Measurements from ENCODE around the gene GNAS-AS1. TPM values are rescaled to one million over a fixed set of nuclear protein-coding genes. Genes with fewer than 3 reads are reported as not detected.

The GNAS-AS1 gene
- total RNA-seq, 2 experiments from 2014 or later, result 0.89 to 1.8 TPM

GRCh38 chr20:58891086-58891717 is 40.5 kb upstream of the GNAS-AS1 start:
- no peaks in the 10 kb centered on the region for H3K27me3 Mint-ChIP-seq
- peak overlapping the region; percentile 82 for H3K27ac Mint-ChIP-seq
- peaks cover 30% of the 10 kb centered on the region for H3K36me3 Mint-ChIP-seq
- no peaks in the 10 kb centered on the region for H3K9me3 Mint-ChIP-seq (ENCODE audit: low read depth)
- DNase-seq (peak; percentile 80), ATAC-seq (peak; percentile 31)
- H3K4me3 Mint-ChIP-seq, result peak overlapping the region; percentile 97
- peaks cover 53% of the 10 kb centered on the region for H3K4me1 Mint-ChIP-seq
- CTCF ChIA-PET, result no interaction called here

DNA sequence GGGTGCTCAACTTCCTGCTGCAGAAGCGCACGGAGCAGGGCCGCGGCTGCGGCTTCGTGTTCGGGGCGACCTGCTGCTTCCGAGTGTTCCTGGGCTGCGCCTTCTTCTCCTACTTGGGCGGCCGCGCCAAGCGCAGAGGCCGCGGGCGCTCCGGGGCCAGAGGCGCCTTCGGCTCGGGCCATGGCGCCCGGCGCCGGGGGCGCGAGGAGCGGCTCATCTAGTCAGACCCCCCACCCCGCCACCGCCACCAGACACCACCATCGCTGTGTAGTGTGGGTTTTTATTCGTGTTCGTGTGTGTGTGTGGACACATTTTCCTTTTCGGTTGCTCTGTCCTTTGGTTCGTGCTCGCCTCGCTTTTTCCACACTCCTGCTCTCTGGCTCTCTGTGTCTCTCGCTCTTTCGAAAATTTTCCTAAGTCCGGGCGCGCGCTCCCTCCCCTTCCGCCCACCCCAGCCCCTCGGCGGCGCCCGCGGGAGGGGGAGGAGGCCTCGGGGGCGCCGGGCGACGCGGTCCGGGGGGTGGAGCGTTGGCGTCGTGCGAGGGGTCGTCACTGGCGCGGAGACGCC is 39.9 kb upstream of the GNAS-AS1 start:
- CTCF ChIA-PET, result interaction anchor here (1.1 kb wide), 1 partner anchor 141 kb away, joined by 3 read pairs; the partner anchor contains the start of gene ATP5F1E
- Mint-ChIP-seq H3K4me1 (peaks cover 52% of the 10 kb centered on the region), H3K27me3 (no peaks in the 10 kb centered on the region), H3K9me3 (ENCODE audit: low read depth) (no peaks in the 10 kb centered on the region), H3K4me3 (peak overlapping the region; percentile 89), H3K36me3 (peaks cover 25% of the 10 kb centered on the region), H3K27ac (peak overlapping the region; percentile 98)
- ATAC-seq (peak; percentile 38), DNase-seq (peak; percentile 78)

DNA sequence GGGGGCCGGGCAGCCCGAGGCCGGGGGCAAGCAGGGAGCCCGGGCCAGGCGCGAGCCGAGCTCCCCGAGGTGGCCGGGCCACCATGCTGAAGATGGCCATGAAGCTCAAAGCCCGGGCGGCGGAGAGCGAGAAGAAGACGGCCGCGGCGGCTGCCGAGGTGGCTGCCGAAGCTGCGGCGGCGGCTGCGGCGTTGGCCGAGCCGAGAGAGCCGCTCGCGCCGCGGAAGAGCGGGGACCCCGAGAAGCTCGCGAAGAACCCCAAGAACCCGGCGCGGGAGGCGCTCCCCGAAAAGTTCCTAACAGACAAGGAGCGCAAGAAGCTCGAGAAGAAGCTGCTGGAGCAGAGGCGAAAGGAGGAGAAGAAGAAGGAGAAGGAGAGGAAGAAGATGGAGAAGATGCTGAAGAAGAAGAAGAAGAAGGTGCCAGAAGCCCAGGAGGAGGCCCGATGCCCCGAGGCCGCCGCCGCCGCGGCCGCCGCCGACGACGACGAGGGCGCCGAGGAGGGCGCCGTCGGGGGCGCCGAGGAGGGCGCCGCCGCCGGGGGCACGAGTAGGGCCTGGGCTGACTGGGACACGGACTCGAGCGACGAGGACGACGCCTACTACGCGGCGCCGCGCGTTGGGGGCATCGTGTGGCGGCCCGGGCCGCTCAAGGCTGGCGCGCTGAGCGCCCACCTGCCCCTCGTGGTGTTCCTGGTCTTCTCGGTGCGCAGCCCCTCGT is 39.3 kb upstream of the GNAS-AS1 start:
- H3K4me3 Mint-ChIP-seq, result peak overlapping the region; percentile 89
- no peak for ATAC-seq
- H3K4me1 Mint-ChIP-seq, result peaks cover 45% of the 10 kb centered on the region
- peak overlapping the region; percentile 98 for H3K27ac Mint-ChIP-seq
- no peak for DNase-seq
- CTCF ChIA-PET, result interaction anchor here (1.1 kb wide), 1 partner anchor 142 kb away, joined by 3 read pairs; the partner anchor contains the start of gene ATP5F1E
- no peaks in the 10 kb centered on the region for H3K9me3 Mint-ChIP-seq (ENCODE audit: low read depth)
- H3K36me3 Mint-ChIP-seq, result peaks cover 19% of the 10 kb centered on the region
- no peaks in the 10 kb centered on the region for H3K27me3 Mint-ChIP-seq

- Mint-ChIP-seq H3K27me3 (no peaks in the 10 kb centered on the region), H3K27ac (peak overlapping the region; percentile 90), H3K4me3 (peak overlapping the region; percentile 80), H3K36me3 (peaks cover 15% of the 10 kb centered on the region), H3K9me3 (ENCODE audit: low read depth) (no peaks in the 10 kb centered on the region), H3K4me1 (peaks cover 41% of the 10 kb centered on the region)
- no peak for DNase-seq
- no peak for ATAC-seq
- CTCF ChIA-PET, result interaction anchor here (1.1 kb wide), 1 partner anchor 142 kb away, joined by 3 read pairs; the partner anchor contains the start of gene ATP5F1E
Measured at GRCh38 chr20:58889334-58889760, 38.6 kb upstream of the GNAS-AS1 start.

DNA sequence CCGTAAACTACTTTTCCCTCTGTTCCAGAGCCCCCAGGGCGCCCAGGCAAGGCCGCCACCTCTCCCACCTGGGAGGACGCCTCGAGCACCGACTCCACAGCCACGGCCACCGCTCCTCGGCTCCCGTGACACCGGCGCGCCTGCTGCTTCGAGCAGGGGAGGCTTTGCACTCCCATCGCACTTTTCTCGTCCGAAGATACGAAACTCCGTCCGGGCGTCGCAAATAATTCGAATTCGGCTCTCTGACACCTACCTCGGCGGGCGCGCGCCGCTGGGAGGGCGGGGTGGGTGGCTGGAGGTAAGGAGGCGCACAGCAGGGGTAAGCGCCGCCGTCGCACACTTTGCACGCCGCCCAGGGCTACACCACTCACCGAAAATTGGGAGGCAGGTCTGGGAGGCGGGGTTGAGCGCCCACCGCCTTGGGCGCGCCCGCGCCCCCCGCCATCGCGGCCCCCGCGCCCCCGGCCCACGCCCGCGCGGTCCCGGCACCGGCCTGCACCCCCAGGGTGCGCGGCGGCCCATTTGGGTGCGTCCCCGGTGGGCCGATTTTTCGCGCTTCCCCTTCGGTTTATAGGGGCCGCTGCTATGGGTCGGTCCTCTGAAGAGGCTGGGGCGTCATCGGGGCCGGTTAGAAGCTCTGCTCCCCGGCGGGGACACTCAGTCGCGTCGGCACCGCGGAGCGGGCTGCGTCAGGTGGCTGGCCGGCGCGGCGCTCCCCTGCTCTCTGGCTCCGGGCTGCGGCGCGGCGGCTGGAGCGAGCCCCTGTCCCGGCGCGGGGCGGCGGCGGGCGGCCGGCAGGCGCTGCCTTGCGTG is 38.0 kb upstream of the GNAS-AS1 start:
- DNase-seq (peak; percentile 89), ATAC-seq (peak; percentile 59)
- H3K4me1 Mint-ChIP-seq, result peaks cover 36% of the 10 kb centered on the region
- peak overlapping the region; percentile 81 for H3K27ac Mint-ChIP-seq
- CTCF ChIA-PET, result no interaction called here
- no peaks in the 10 kb centered on the region for H3K27me3 Mint-ChIP-seq
- peaks cover 13% of the 10 kb centered on the region for H3K36me3 Mint-ChIP-seq
- H3K4me3 Mint-ChIP-seq, result peak overlapping the region; percentile 78
- no peaks in the 10 kb centered on the region for H3K9me3 Mint-ChIP-seq (ENCODE audit: low read depth)

DNA sequence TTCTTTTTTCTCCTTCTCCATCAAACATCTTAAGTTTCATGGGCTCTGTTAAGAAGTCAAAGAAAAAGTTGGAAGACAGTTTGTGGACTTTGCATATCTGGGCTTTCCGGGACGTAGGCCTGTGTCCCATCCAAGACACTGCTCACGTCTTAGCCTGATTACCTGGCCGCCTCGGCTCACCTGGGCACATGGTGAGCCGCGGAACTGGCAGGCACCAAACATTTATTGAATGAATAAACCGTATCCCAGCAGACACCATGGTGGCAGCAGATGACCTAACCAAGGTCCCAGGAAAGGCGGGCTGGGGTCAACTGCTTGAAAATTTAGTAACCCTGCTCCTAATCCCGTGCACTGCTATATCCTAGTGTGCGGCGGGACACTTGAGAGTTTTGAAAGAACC is 37.4 kb upstream of the GNAS-AS1 start:
- H3K27ac Mint-ChIP-seq, result peak overlapping the region; percentile 81
- peaks cover 8% of the 10 kb centered on the region for H3K36me3 Mint-ChIP-seq
- DNase-seq (no peak), ATAC-seq (no peak)
- H3K4me3 Mint-ChIP-seq, result peak overlapping the region; percentile 78
- peaks cover 31% of the 10 kb centered on the region for H3K4me1 Mint-ChIP-seq
- CTCF ChIA-PET, result no interaction called here
- H3K27me3 Mint-ChIP-seq, result no peaks in the 10 kb centered on the region
- H3K9me3 Mint-ChIP-seq (ENCODE audit: low read depth), result no peaks in the 10 kb centered on the region

- CTCF ChIA-PET, result interaction anchor here (1.0 to 1.3 kb wide), 3 partner anchors 10 to 335 kb away, joined by 3 to 4 read pairs (median 3); no protein-coding TSS in a partner anchor
- ATAC-seq, result no peak
- Mint-ChIP-seq H3K27ac (no peak overlapping the region), H3K27me3 (no peaks in the 10 kb centered on the region), H3K9me3 (ENCODE audit: low read depth) (no peaks in the 10 kb centered on the region), H3K4me3 (no peak overlapping the region), H3K4me1 (peaks cover 26% of the 10 kb centered on the region), H3K36me3 (peaks cover 1% of the 10 kb centered on the region)
- no peak for DNase-seq
Measured at GRCh38 chr20:58886546-58886945, 35.8 kb upstream of the GNAS-AS1 start.

DNA sequence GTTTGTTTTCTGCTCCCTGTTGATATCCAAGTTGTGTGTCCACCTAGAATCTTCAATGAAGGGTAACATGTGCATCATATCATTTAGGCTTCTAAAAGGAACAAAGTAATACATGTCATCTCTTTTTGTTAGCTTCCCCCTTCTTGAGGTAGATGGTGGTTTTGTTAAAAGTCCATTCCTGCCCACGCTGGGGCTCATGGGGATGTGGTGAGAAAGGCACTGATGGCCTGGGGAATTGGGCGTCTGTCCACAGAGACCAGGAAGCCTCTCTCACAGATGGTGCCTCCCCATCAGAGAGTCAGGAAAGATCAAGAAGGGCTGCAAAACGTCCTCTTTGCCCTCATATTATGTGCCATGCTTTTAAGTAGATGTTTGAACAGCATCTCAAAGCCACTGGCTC is 34.3 kb upstream of the GNAS-AS1 start:
- CTCF ChIA-PET, result interaction anchor here (1.3 kb wide), 2 partner anchors 15 to 237 kb away, joined by 3 read pairs; no protein-coding TSS in a partner anchor
- Mint-ChIP-seq H3K27ac (no peak overlapping the region), H3K4me1 (peaks cover 25% of the 10 kb centered on the region), H3K9me3 (ENCODE audit: low read depth) (no peaks in the 10 kb centered on the region), H3K4me3 (no peak overlapping the region), H3K36me3 (peaks cover under 1% of the 10 kb centered on the region), H3K27me3 (no peaks in the 10 kb centered on the region)
- DNase-seq, result no peak
- ATAC-seq, result no peak

- peaks cover 35% of the 10 kb centered on the region for H3K4me1 Mint-ChIP-seq
- ATAC-seq (no peak), DNase-seq (no peak)
- H3K4me3 Mint-ChIP-seq, result no peak overlapping the region
- no peaks in the 10 kb centered on the region for H3K27me3 Mint-ChIP-seq
- no peaks in the 10 kb centered on the region for H3K9me3 Mint-ChIP-seq (ENCODE audit: low read depth)
- CTCF ChIA-PET, result interaction anchor here (1.3 to 1.5 kb wide), 2 partner anchors 14 to 205 kb away, joined by 4 to 7 read pairs; no protein-coding TSS in a partner anchor
- H3K27ac Mint-ChIP-seq, result no peak overlapping the region
- H3K36me3 Mint-ChIP-seq, result no peaks in the 10 kb centered on the region
Measured at GRCh38 chr20:58883241-58883691, 32.6 kb upstream of the GNAS-AS1 start.

- CTCF ChIA-PET, result interaction anchor here (1.5 kb wide), 1 partner anchor 13 kb away, joined by 7 read pairs; no protein-coding TSS in a partner anchor
- Mint-ChIP-seq H3K27ac (no peak overlapping the region), H3K4me3 (no peak overlapping the region), H3K9me3 (ENCODE audit: low read depth) (no peaks in the 10 kb centered on the region), H3K4me1 (peaks cover 37% of the 10 kb centered on the region), H3K27me3 (no peaks in the 10 kb centered on the region), H3K36me3 (no peaks in the 10 kb centered on the region)
- DNase-seq (no peak), ATAC-seq (no peak)
Measured at GRCh38 chr20:58882704-58883089, 32.0 kb upstream of the GNAS-AS1 start.

DNA sequence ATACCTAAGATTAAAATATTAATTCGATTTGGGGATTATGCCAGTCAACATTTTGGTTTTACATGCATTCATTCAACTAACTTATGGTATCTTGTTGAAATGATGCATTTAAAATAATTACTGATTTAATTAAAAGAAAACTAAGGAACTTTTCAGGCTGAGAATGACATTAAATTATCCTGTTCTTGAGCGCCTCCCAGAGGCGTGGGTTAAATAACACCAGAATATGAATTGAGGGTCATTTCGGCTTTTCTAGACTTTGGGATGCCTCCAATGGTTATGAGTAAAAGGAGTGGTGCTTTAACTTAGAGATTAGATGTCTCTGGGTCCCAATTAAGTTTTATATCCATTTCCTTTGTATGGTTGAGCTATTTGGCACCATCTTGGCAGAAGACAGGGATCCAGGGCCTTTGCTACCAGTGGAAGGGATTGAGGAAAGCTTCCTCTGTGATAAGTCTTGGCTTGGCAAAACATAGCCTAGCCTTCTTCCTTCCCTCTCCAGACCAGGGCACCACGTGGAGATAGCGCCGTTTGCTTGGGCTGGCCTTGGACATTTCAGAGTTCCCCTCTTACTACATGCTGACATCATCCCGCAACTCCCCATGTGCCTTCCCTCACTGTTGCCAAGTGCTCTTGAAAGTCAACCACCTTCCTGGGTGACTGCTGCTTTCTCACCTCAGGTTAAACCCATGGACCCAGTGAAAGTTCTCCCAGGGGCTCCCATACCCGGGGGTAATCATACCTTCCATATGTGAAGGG is 30.5 kb upstream of the GNAS-AS1 start:
- CTCF ChIA-PET, result interaction anchor here (0.9 to 1.4 kb wide), 2 partner anchors 13 to 15 kb away, joined by 3 to 6 read pairs; no protein-coding TSS in a partner anchor
- Mint-ChIP-seq H3K36me3 (no peaks in the 10 kb centered on the region), H3K27me3 (no peaks in the 10 kb centered on the region), H3K4me3 (no peak overlapping the region), H3K4me1 (peaks cover 27% of the 10 kb centered on the region), H3K9me3 (ENCODE audit: low read depth) (no peaks in the 10 kb centered on the region), H3K27ac (no peak overlapping the region)
- ATAC-seq, result no peak
- DNase-seq, result no peak

- no peaks in the 10 kb centered on the region for H3K9me3 Mint-ChIP-seq (ENCODE audit: low read depth)
- no peak overlapping the region for H3K4me3 Mint-ChIP-seq
Measured at GRCh38 chr20:58880441-58880840, 29.7 kb upstream of the GNAS-AS1 start.

More at GRCh38 chr20:58880441-58880840, 29.7 kb upstream of the GNAS-AS1 start:
- Mint-ChIP-seq H3K27ac (no peak overlapping the region), H3K36me3 (no peaks in the 10 kb centered on the region), H3K4me1 (peaks cover 23% of the 10 kb centered on the region), H3K27me3 (no peaks in the 10 kb centered on the region)
- CTCF ChIA-PET, result interaction anchor here (1.6 kb wide), 1 partner anchor 10 kb away, joined by 10 read pairs; no protein-coding TSS in a partner anchor
- no peak for ATAC-seq
- no peak for DNase-seq
